HG02763 (cell line): Measurements from ENCODE around the gene LRP1B.
A peak's percentile ranks its signal among the peaks of the same experiment; 100 is the strongest.
"Not testable (repeated sequence)": the region's sequence is repeated elsewhere in the genome, so short reads cannot be mapped to it uniquely, and the experiment has no call there.

ENCODE experiments used
- ATAC-seq: cut with Tn5 transposase; IDR thresholded peaks from one replicate; pipeline ENCODE4 v1.9.1; 2021; ENCODE audit warnings: mild to moderate bottlenecking, moderate library complexity; ENCODE audit not compliant: unreplicated experiment

Gene LRP1B

GRCh38 chr2:140658760-140659692 is 1471.8 kb downstream of the LRP1B start:
- no peak for ATAC-seq

GRCh38 chr2:140657657-140658056 is 1473.2 kb downstream of the LRP1B start:
- ATAC-seq: no peak

DNA sequence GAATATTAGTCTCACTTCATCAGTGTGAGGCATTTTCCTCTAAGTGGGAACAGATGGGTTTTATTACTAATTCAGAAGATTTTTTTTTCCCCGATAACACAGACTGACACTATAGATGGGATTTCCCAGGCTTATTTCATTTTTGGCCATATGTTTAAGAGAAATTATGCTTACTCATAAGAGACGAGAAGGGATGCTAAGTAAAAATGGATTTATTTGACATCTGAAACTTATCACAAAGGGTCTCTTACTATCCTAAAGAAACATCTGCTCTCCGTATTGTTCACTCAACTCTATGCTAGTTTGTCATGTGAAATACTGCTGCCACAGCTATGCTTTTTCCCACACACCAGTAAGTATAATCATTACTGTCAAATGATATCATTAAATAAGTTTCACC is 1476.3 kb downstream of the LRP1B start:
- no peak for ATAC-seq

DNA sequence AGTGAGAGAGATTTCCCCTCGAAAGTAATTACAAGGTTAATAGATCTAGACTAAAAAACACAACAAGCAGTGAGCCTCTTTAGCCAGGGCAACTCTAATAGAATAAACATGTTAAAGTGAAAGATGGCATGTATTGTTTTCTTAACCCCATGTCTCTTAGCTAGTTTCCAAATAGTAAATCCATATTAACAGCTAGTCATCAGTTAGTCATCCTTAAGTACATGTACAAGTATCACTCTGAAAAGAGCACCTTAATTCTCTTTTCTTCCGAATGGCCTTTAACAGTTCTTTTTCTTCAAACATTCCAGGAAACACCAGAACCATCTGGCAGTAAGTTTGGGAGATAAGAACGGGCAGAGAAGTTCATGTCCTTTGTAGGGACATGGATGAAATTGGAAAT is 1480.0 kb downstream of the LRP1B start:
- ATAC-seq: no peak

- not testable (repeated sequence) for ATAC-seq
These were observed 1480.7 kb downstream of the LRP1B start for GRCh38 chr2:140650134-140650533.

- no peak for ATAC-seq
These were observed 1482.4 kb downstream of the LRP1B start for GRCh38 chr2:140648393-140648792.

GRCh38 chr2:140643761-140644187 is 1487.0 kb downstream of the LRP1B start:
- no peak for ATAC-seq

- no peak for ATAC-seq
These were observed 1489.7 kb downstream of the LRP1B start for GRCh38 chr2:140641163-140641562.

GRCh38 chr2:140639628-140640027 is 1491.2 kb downstream of the LRP1B start:
- ATAC-seq: peak; percentile 67

GRCh38 chr2:140630557-140630956 is 1500.3 kb downstream of the LRP1B start:
- ATAC-seq: no peak

DNA sequence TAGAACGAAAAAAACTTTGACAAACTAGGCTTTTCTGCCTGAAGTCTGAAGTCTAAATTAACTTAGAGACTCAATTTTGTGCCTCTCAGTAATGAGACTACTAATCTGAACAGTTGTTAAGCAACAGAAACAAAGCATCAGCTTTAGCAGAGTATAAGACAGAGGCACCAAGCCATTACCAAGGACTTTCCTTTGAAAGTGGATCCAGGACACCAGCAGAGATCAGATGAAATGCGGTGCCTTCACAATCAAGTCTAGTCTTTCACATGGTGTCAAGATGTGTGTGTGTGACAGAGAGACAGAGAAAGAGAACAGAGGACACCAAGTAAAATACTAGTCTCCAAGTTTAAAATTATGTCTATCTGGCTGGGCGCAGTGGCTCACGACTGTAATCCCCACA is 1502.9 kb downstream of the LRP1B start:
- ATAC-seq: no peak

DNA sequence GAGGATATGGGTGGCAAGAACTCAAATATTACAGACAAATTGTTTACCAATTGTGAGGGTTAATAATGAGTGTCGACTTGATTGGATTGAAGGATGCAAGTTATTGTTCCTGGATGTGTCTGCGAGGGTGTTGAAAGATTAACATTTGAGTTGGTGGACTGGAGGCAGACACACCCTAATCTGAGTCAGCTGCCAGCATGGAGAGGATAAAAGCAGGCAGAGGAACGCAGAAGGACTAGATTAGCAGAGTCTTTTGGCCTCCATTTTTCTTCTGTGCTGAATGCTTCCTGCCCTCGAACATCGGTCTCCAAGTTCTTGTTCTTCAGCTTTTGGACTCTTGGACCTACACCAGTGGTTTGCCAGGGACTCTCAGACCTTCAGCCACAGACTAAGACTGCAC is 1503.7 kb downstream of the LRP1B start:
- ATAC-seq: no peak

DNA sequence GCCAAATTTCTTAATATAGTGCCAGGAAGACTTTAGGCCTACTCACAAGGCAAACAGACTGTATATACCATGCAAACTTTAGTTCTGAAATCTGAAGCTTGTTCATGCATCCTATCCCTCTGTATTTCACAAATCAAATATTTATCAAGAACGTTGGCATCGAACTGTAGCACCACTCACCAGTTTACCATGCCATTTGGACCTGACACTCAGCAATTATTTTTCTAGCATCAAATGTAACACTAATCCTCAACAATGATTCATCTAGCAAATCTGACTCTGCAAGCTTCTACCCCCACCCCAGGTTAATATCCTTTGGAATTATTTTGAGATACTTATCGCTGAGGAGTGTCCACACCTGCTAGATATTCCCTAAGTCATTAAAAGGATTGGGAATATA is 1506.6 kb downstream of the LRP1B start:
- no peak for ATAC-seq

DNA sequence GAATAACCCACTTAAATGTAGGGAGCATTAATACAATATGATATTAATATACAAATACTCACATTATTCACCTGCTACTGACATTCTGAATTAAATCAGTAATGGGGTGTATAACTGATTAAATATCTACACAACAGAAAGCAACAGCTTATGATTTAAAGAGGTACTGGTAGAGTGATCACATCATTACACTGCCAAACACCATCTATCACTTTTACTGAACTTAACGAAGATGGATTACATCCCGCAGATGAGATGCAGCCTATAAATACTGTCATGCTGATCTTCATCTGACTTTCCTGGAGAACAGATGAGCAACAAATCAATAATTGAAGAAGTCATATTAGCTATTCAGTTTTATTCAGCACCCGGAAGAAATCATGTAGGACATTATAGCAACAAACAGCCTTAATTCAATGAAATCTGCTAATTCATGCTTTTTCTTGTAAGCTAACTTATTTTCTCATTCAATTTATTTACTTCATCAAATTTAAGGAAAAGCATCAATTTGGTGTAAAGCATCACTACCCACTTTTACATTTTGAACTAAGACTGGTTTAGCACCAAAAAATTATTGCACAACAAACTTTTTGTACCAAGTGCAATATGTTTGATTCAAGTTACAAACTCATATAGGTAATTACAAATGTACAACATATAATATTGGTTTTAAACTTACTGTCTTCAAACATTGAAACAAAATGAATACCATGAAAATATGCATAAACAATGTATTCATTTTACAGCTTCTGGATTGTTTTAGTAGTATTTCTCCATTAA is 1509.0 kb downstream of the LRP1B start:
- ATAC-seq: no peak

GRCh38 chr2:140604788-140605187 is 1526.0 kb downstream of the LRP1B start:
- ATAC-seq: no peak

GRCh38 chr2:140604096-140604495 is 1526.7 kb downstream of the LRP1B start:
- no peak for ATAC-seq

DNA sequence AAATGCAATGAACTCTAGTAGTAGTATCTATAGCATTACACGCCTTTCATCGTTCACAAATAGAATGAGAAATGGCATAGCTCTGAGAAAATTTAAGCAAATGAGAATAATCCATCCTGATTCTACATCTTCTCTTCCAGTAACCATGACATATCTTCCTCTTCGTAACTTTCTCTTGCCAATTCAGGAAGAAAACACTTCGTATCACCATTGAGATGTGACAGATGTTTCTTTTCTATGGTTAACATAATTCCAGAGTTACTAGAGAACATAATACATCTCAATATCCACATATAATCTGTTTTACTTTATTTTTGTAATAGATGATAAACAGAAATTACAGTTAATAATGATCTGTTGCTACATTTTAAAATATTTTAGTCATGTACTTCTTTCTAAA is 1527.4 kb downstream of the LRP1B start:
- ATAC-seq: no peak

GRCh38 chr2:140601801-140602200 is 1529.0 kb downstream of the LRP1B start:
- ATAC-seq: no peak

DNA sequence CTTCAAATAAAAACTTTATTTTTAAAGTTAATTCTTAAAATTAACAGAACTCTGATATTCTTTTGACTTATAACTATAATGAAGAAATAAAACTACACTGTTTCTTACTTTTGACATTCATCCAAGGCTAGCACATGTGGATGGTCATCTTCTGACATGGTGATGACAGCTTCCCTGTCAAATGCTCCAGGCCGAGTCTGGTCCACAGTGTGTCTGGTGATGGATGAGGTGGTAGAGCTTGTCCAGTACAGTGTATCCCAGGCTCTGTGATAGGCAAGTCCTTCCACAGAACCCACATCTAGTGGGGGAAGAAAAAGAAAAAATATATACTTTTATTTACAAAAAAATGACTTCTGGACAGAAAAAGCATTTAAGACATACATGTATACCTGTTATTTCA is 1529.5 kb downstream of the LRP1B start:
- no peak for ATAC-seq

- ATAC-seq: no peak
These were observed 1530.7 kb downstream of the LRP1B start for GRCh38 chr2:140600116-140600515.

DNA sequence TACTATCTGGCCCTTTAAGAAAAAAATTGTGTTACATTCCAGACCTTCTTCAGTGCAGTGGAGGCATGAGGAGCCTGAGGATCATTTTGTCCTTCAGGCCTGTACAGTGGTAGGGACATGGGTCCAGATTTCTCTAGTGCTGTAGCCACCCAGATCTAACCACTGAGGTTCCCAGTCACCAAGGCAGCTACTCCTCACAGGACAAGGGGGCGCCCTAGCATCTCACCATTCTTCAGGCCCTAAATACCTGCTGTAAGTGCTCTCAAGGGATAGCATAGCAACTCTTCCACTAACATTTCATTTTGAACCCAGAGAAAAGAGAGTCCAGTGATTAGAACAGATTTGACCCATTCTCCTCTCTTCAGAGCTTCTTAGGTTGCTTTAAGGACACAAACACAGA is 1533.0 kb downstream of the LRP1B start:
- ATAC-seq: no peak

DNA sequence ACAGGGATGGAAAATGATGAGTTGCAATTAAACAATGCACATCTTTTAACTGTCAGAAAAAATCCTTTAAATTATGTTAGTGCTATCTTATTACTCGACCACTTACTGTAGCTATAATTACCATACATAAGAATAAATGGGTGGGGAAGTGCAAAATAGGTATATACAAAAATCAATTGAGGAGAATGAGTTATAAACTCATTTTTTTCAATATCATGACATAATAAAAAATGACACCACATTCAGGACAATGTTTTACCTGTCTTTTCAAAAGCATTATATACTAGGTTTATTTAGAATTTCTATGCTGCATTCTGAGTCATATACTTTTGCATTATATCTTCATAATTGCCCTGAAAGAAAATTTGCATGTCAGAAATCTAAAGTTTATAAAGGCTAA is 1533.6 kb downstream of the LRP1B start:
- ATAC-seq: no peak
